Germinal center (tissue), 1 donor: ENCODE data around the gene LSM10.

Source experiments
- DNase-seq: peaks from one replicate; pipeline ENCODE4 v3.0.0; 2012; ENCODE audit warnings: mixed read lengths, low spot score

LSM10 gene

DNA sequence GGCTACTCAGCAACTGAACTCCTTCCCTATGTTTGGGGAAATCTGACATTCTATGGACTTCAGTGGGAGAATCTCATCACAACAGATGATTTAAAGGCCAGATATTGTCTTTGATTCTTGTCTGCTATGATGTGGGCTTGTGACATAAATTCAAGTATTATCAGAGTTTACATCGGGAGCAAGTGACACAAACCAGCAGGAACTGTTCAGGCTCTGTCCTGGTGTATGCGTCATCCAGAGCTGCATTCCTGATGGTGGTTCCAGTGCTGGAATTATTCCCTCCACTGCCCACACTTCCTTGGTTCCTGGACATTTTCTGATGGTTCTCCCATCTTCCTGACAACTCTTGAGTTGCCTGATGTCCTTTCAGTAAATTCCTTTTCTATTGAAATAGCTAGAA, 10.8 kb upstream of the LSM10 start:
- DNase-seq, result no peak

DNA sequence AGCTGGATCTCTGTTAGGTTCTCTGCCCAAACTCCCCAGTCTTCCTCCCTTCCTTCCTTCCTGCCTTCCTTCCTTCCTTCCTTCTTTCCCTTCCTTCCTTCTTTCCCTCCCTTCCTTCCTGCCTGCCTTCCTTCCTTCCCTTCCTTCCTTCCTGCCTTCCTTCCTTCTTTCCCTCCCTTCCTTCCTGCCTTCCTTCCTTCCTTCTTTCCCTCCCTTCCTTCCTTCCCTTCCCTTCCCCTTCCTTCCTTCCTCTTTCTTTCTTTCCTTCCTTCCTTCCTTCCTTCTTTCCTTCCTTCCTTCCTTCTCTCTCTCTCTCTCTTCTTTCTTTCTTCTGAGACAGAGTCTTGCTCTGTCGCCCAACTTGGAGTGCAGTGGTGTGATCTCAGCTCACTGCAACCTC, 8.7 kb upstream of the LSM10 start:
- no peak for DNase-seq

DNA sequence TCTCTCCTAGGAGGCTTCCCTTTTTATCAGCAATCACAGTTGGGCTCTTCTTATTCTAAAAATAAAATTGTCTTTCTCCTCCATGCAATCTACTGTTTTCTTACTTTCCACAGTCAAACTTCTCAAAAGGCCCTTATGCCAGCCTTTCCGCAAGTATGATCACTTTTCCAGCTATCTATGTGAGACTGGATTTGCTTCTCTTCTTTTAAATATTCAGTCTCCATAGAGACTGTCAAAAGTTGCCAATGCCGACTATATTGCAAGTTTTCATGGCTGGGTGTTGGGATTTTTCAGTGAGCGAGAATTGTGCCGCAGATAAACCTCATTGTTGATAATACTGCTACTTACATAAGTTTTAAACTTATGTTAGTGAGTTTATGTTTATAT, 4.8 kb upstream of the LSM10 start:
- DNase-seq, result no peak

DNA sequence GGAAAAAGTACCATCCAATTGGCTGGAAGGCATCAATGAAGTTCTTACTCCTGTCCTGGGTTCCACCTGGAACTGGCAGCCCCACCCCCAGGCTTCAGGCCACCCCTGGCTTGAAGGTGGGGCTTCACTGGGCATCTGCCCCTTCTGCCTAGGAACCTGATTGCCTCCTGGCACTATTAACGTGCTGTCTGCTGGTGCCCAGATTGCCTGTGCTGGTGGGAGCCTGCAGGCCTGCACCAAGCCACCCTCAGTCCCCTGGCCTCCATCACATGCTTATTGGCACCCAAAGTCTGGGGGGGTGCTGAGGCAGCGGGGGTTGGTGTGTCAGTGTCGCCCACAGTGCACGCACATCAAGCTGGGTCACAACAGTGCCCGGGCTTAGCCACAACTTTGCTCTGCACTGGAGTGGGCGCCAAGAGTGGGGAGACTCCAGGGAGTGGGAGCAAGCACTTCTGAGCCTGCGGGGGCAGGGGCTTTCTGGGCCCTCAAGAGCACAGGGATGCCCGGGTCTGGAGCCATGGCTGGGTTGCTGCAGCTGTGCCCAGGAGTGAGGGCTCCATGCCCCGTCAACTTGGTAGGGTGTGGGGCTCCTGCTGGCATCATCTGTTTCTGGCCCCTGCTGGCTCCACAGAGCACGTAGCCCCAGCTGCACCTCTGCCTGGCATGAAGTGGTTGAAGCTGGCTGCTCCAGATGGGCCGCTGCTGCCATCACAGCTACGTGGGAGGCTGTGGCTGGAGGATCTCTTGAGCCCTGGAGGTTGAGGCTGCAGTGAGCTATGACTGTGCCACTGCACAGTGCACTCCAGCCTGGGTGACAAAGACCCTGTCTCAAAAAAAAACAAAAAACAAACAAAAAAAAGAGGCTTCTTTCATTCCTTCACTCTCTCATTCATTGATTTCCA, 4.1 kb upstream of the LSM10 start:
- DNase-seq, result no peak

- peak; percentile 40 for DNase-seq
Observed at GRCh38 chr1:36400825-36401601, 3.3 kb upstream of the LSM10 start.

DNA sequence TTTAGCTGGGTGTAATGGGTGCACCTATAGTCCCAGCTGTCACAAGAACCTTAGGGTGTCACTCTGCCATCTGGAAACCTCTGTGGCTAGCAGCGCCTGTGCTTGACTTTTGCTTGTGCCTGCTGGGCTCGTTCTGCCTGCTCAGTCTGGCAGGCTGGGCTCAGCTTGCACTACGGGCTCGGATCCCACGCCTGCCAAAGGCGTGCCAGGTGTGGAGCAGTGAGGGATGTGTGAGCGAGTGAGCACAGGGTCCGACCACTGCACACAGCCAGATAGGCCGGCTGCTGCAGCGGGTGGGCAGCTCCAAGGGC, 2.8 kb upstream of the LSM10 start:
- DNase-seq, result no peak

- DNase-seq, result no peak
Observed at GRCh38 chr1:36398370-36398977, 766 bp upstream of the LSM10 start.

DNA sequence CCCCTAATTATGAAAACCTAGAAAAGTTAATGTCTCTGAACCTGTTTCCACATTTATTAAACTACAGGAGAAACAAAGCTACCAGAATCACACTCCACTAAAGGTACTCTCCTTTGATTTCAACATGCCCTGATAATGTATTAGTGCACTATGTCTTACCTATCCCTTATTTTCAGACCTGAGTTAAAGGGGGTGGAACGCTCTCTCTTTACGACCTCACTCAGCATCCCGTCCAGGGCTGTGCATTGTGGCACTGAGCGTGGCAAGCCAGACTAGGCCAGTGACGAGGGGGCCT, 678 bp downstream of the LSM10 start:
- DNase-seq, result no peak

GRCh38 chr1:36396359-36396758, 1.3 kb downstream of the LSM10 start:
- DNase-seq, result no peak

GRCh38 chr1:36393686-36394085, 4.0 kb downstream of the LSM10 start:
- no peak for DNase-seq

GRCh38 chr1:36392836-36393235, 4.9 kb downstream of the LSM10 start:
- no peak for DNase-seq

- DNase-seq, result no peak
Observed at GRCh38 chr1:36391271-36391670, 6.4 kb downstream of the LSM10 start.

DNA sequence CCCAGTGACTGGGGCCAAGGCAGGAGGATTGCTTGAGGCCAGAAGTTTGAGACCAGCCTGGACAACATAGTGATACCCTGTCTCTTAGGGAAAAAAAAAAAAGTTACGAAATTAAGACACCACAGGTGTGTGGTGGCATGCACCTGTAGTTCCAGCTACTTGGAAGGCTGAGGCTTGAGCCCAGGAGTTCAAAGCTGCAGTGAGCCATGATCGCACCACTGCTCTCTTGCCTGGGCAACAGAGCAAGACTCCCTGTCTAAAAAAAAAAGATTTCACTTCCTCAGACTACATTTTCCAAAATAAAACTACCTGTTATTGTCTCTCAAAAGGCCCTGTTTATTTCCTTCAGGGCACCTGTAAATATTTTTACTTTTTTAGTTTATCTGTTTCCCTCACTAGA, 7.3 kb downstream of the LSM10 start:
- no peak for DNase-seq

- no peak for DNase-seq
Observed at GRCh38 chr1:36389999-36390398, 7.7 kb downstream of the LSM10 start.

DNA sequence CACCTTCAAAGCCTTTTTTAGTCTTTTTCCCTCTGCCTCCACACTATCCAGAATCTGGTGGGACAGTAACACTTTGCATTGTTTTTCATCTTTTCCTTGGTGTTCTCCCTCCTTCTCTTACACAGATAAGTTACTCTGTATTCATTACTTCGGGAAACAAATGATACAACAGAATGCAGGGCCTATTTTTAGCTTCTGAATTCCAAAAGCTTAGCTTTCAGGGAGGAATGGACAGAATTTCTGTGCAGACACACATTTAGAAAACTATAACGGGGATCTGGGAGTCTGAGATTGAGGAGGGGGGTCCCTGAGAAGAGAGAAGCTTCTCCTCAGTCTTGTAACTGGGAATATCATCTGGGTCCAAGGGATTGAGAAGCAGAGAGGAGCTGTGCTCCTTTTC, 8.4 kb downstream of the LSM10 start:
- DNase-seq, result no peak

DNA sequence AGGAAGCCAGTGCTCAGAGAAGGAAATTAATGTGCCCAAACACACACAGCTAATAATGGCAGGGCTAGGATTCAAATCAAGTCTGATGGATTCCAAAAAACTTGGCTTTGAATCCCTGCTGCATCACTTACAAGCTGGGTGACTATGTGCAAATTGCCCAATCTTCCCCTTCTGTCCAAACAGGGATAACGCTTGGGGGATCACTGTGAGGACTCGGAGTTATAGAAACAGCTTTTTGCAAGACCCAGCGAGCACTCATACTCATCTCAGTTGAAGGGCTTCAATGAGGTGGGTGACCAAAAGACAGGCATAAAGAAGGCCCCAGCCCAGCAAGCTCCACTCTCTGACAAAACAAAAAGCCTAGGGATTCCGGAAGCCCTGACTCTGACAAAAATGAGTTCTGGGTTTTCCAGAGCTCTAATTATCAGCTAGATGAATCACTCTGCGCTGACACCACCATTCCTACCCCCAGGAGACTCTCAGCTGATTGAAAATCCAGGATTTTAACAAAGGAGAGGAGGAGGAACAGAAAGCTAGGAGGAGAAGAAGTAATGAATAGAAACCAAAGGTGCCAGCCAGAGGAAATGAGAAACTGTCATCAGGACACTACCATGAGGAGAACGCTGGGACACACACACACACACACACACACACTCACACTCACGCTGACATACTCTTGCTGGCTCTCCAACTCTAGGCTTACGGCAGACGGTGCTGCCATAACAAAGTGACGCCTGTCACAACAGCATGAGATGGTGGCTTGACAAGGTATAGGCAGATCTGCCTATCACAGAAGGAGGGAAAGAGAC, 10.4 kb downstream of the LSM10 start:
- DNase-seq, result no peak

- DNase-seq, result peak; percentile 87
Observed at GRCh38 chr1:36386265-36387140, 11.2 kb downstream of the LSM10 start.

GRCh38 chr1:36385410-36386264, 12.1 kb downstream of the LSM10 start, which contains the start of gene STK40:
Gene STK40, minus strand, starts transcription at chr1:36385924. Its CDS starts 24,592 bp downstream, at chr1:36361332.
- DNase-seq, result peak; percentile 96

GRCh38 chr1:36384542-36385409, 12.9 kb downstream of the LSM10 start:
- no peak for DNase-seq
